Measurements from ENCODE around the gene RBM10. TPM values are rescaled to one million over a fixed set of nuclear protein-coding genes. Genes with fewer than 3 reads are reported as not detected.

The RBM10 gene
- total and polyA plus RNA-seq, 2 of the 13 experiments (the other 11 are each of a cell fraction or from before 2014, with no cell fraction given), result 15.9 to 43.1 TPM

DNA sequence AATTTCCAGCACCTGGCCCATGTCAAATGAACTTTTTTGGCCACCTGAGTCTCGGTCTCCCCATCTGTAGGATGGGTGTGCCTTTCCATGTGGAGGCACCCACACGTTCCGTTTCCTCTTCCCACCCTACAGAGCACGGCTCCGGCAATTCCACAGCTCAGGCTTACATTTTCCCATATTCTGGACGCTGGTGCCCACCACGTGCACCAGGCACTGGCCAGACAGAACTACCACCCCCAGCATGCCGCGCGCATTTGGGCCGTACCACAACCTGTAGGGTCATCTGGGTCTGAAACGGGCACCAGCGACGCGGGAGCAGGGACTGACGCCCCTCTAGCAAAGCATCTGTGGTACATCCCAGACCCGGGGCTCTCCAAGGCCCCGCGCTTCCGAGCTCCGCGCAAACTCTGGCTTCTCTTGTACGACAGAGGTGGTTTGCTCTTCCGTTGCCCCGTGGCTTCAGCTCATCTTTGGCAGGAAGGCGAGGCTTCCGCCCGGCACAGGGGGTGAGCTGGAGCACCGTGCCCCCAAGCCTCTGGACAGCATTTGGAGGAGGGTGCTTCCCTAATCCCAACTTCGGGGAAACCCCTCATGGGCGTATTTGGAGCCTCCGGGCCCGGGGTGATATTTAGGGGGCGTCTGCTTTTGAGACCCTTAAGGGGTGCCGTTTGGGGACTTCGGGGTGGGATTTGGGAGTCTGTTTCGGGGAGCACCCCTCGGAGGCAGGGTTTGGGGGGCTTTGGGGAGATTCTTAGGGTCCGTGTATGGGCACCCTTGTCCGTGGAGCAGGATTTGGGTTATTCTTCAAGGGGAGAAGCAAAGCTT, 45.6 kb downstream of the RBM10 start (continued):
- TF ChIP-seq, protein P1, sequence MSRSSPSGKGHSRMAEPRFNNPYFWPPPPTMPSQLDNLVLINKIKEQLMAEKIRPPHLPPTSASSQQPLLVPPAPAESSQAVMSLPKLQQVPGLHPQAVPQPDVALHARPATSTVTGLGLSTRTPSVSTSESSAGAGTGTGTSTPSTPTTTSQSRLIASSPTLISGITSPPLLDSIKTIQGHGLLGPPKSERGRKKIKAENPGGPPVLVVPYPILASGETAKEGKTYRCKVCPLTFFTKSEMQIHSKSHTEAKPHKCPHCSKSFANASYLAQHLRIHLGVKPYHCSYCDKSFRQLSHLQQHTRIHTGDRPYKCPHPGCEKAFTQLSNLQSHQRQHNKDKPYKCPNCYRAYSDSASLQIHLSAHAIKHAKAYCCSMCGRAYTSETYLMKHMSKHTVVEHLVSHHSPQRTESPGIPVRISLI (CRISPR knock-in tag; IDR thresholded peaks at IDR 0.05; ENCODE audit: borderline replicate concordance), result no peak
- no peak for TF ChIP-seq DNMT3B (CRISPR knock-in tag; conservative IDR thresholded peaks at IDR 0.05)
- TF ChIP-seq SMAD3 (CRISPR knock-in tag; IDR thresholded peaks at IDR 0.05), result peak; percentile 53; the same call in 1 of the 2 replicates
- peak; percentile 45 for TF ChIP-seq YY1 (IDR thresholded peaks at IDR 0.05; ENCODE audit: insufficient read depth, insufficient replicate concordance, low read depth, low read length)
- TF ChIP-seq, protein P2, sequence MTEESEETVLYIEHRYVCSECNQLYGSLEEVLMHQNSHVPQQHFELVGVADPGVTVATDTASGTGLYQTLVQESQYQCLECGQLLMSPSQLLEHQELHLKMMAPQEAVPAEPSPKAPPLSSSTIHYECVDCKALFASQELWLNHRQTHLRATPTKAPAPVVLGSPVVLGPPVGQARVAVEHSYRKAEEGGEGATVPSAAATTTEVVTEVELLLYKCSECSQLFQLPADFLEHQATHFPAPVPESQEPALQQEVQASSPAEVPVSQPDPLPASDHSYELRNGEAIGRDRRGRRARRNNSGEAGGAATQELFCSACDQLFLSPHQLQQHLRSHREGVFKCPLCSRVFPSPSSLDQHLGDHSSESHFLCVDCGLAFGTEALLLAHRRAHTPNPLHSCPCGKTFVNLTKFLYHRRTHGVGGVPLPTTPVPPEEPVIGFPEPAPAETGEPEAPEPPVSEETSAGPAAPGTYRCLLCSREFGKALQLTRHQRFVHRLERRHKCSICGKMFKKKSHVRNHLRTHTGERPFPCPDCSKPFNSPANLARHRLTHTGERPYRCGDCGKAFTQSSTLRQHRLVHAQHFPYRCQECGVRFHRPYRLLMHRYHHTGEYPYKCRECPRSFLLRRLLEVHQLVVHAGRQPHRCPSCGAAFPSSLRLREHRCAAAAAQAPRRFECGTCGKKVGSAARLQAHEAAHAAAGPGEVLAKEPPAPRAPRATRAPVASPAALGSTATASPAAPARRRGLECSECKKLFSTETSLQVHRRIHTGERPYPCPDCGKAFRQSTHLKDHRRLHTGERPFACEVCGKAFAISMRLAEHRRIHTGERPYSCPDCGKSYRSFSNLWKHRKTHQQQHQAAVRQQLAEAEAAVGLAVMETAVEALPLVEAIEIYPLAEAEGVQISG (CRISPR knock-in tag; IDR thresholded peaks at IDR 0.05), result peak; percentile 69
- TF ChIP-seq CREB1 (IDR thresholded peaks at IDR 0.05), result peak; percentile 35; the same call in 1 of the 2 replicates
- TF ChIP-seq CREB1 (CRISPR knock-in tag; IDR thresholded peaks at IDR 0.05), result peak; percentile 70
- peak; percentile 71 for TF ChIP-seq SAP130 (CRISPR knock-in tag; IDR thresholded peaks at IDR 0.05; ENCODE audit: low read depth)
- TF ChIP-seq, protein P3, sequence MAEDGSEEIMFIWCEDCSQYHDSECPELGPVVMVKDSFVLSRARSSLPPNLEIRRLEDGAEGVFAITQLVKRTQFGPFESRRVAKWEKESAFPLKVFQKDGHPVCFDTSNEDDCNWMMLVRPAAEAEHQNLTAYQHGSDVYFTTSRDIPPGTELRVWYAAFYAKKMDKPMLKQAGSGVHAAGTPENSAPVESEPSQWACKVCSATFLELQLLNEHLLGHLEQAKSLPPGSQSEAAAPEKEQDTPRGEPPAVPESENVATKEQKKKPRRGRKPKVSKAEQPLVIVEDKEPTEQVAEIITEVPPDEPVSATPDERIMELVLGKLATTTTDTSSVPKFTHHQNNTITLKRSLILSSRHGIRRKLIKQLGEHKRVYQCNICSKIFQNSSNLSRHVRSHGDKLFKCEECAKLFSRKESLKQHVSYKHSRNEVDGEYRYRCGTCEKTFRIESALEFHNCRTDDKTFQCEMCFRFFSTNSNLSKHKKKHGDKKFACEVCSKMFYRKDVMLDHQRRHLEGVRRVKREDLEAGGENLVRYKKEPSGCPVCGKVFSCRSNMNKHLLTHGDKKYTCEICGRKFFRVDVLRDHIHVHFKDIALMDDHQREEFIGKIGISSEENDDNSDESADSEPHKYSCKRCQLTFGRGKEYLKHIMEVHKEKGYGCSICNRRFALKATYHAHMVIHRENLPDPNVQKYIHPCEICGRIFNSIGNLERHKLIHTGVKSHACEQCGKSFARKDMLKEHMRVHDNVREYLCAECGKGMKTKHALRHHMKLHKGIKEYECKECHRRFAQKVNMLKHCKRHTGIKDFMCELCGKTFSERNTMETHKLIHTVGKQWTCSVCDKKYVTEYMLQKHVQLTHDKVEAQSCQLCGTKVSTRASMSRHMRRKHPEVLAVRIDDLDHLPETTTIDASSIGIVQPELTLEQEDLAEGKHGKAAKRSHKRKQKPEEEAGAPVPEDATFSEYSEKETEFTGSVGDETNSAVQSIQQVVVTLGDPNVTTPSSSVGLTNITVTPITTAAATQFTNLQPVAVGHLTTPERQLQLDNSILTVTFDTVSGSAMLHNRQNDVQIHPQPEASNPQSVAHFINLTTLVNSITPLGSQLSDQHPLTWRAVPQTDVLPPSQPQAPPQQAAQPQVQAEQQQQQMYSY (CRISPR knock-in tag; IDR thresholded peaks at IDR 0.05), result 0 out of 2 replicates have a peak, but pooled peaks have one; percentile 20
- TF ChIP-seq ZNF350 (CRISPR knock-in tag; IDR thresholded peaks at IDR 0.05; ENCODE audit: borderline replicate concordance, low read depth), result peak; percentile 52; the same call in 1 of the 2 replicates
- TF ChIP-seq, protein P4, sequence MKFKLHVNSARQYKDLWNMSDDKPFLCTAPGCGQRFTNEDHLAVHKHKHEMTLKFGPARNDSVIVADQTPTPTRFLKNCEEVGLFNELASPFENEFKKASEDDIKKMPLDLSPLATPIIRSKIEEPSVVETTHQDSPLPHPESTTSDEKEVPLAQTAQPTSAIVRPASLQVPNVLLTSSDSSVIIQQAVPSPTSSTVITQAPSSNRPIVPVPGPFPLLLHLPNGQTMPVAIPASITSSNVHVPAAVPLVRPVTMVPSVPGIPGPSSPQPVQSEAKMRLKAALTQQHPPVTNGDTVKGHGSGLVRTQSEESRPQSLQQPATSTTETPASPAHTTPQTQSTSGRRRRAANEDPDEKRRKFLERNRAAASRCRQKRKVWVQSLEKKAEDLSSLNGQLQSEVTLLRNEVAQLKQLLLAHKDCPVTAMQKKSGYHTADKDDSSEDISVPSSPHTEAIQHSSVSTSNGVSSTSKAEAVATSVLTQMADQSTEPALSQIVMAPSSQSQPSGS (CRISPR knock-in tag; IDR thresholded peaks at IDR 0.05), result peak; percentile 16; the same call in 1 of the 2 replicates
- TF ChIP-seq, protein P5, sequence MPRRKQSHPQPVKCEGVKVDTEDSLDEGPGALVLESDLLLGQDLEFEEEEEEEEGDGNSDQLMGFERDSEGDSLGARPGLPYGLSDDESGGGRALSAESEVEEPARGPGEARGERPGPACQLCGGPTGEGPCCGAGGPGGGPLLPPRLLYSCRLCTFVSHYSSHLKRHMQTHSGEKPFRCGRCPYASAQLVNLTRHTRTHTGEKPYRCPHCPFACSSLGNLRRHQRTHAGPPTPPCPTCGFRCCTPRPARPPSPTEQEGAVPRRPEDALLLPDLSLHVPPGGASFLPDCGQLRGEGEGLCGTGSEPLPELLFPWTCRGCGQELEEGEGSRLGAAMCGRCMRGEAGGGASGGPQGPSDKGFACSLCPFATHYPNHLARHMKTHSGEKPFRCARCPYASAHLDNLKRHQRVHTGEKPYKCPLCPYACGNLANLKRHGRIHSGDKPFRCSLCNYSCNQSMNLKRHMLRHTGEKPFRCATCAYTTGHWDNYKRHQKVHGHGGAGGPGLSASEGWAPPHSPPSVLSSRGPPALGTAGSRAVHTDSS (CRISPR knock-in tag; conservative IDR thresholded peaks at IDR 0.05), result 0 out of 2 replicates have a peak, but pooled peaks have one; percentile 21
- peak; percentile 70; the same call in 1 of the 2 replicates for TF ChIP-seq NFKB2 (CRISPR knock-in tag; IDR thresholded peaks at IDR 0.05; ENCODE audit: borderline replicate concordance)
- peak; percentile 43; the same call in 1 of the 2 replicates for TF ChIP-seq TOPORS (CRISPR knock-in tag; IDR thresholded peaks at IDR 0.05)
- TF ChIP-seq, protein P6, sequence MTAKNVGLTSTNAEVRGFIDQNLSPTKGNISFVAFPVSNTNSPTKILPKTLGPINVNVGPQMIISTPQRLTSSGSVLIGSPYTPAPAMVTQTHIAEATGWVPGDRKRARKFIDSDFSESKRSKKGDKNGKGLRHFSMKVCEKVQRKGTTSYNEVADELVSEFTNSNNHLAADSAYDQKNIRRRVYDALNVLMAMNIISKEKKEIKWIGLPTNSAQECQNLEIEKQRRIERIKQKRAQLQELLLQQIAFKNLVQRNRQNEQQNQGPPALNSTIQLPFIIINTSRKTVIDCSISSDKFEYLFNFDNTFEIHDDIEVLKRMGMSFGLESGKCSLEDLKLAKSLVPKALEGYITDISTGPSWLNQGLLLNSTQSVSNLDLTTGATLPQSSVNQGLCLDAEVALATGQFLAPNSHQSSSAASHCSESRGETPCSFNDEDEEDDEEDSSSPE (CRISPR knock-in tag; IDR thresholded peaks at IDR 0.05), result peak; percentile 48; the same call in 1 of the 2 replicates
- TF ChIP-seq FOSL2 (CRISPR knock-in tag; IDR thresholded peaks at IDR 0.05), result 0 out of 2 replicates have a peak, but pooled peaks have one; percentile 31

All from HepG2 (cell line).